Peyer's patch (tissue), 4 donors: Measurements from ENCODE around the gene ELMOD1. TPM values are rescaled to one million over a fixed set of nuclear protein-coding genes. Genes with fewer than 3 reads are reported as not detected.
"Not testable (repeated sequence)": the region's sequence is repeated elsewhere in the genome, so short reads cannot be mapped to it uniquely, and the experiment has no call there.

Source experiments
- DNase-seq, 3 donors: peaks; one replicate each; pipeline ENCODE4 v3.0.0-alpha.2; 2017 to 2019
- H3K27ac ChIP-seq, 4 donors: fragments of 200-600 bp; sonication (generic); one replicate each; pipeline ENCODE4 v1.5.1; 2016 to 2019
- H3K27me3 ChIP-seq, 2 donors: fragments of 200-600 bp; sonication (generic); one replicate each; pipeline ENCODE4 v1.5.1; 2019
- H3K36me3 ChIP-seq, 3 donors: fragments of 200-600 bp; sonication (generic); one replicate each; pipeline ENCODE4 v1.5.1; 2016 to 2019
- H3K4me1 ChIP-seq, 4 donors: fragments of 200-600 bp; sonication (generic); one replicate each; pipeline ENCODE4 v1.5.1; 2016 to 2019
- H3K4me3 ChIP-seq, 4 donors: fragments of 200-600 bp; sonication (generic); 1 replicate in 3 of 4; 2 replicates in 1 of 4; pipeline ENCODE4 v1.5.1; 2016 to 2019; ENCODE audit warnings: mild to moderate bottlenecking in 1 of 4
- H3K9me3 ChIP-seq, 4 donors: fragments of 200-600 bp; sonication (generic); one replicate each; pipeline ENCODE4 v1.5.1; 2016 to 2019; ENCODE audit warnings: mild to moderate bottlenecking in 1 of 4
- POLR2A ChIP-seq, 2 donors: fragments of 450-650 bp; IDR thresholded peaks; one replicate each; pipeline ENCODE4 v1.5.1; 2017; ENCODE audit warnings: antibody characterized with exemption in 2 of 2, mild to moderate bottlenecking in 2 of 2, moderate library complexity in 2 of 2
- total RNA-seq, 4 donors: library from RNA; depleted of rRNA; stranded (reverse); fragments of >200 nt; gene quantifications; one replicate each; pipeline ENCODE4 v1.1.0, GENCODE V29; 2016
- TF ChIP-seq, protein P1 (sequence below), 6 experiments: fragments of 450-650 bp in 4 of 6; fragments of 200-600 bp in 2 of 6; sonication (generic) in 1 of 6; IDR thresholded peaks; one replicate each; pipeline ENCODE4 v1.5.1; 2017 to 2019; ENCODE audit warnings: antibody characterized with exemption in 6 of 6, mild to moderate bottlenecking in 3 of 6, moderate library complexity in 1 of 6

Gene ELMOD1
- total RNA-seq, 4 donors from 2014 or later: not detected

DNA sequence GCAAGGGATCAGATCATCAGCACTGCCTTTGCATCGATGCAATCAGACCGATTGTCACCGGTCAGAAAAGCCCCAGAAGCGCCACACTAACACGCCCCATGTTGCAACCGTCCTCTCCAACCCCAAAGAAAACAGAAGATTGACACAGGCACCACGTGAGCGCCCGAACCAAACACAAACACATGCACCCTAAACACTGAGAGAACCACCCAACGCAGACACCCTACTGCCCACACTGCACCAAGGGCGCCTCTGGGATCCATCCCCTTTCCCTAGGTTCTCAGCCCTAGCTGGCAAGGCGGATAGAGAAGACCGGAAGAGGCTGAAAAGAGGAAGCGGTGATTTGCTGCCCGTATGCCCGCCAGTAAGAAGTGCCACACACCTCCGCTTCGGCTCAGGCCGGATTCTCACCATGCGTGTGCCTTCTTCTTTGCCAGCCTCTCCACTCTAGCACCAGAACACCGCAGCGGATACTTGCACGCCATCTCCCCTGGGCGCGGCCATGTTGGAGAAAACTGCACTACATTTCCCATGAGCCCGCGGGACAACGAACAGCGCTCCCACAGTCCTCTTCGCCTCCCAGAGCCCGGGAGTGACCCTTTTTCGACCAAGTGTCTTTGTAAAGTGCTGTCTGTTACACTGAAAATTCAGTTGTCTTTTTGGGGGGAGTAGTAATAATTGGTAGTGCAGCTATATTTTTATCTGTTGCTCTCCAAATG is 25.6 kb upstream of the ELMOD1 start, which contains the start of gene ALKBH8:
Gene ALKBH8, minus strand, starts transcription at position 517 of the 719 bp plus-strand sequence. CDS start 4,842 bp downstream, outside the sequence.
- H3K36me3 ChIP-seq: no peaks in the 10 kb centered on the region
- H3K9me3 ChIP-seq: no peaks in the 10 kb centered on the region
- peak within 1 kb of the TSS; percentile 69 to 92 (median 82) for H3K4me3 ChIP-seq
- TF ChIP-seq, protein P1, sequence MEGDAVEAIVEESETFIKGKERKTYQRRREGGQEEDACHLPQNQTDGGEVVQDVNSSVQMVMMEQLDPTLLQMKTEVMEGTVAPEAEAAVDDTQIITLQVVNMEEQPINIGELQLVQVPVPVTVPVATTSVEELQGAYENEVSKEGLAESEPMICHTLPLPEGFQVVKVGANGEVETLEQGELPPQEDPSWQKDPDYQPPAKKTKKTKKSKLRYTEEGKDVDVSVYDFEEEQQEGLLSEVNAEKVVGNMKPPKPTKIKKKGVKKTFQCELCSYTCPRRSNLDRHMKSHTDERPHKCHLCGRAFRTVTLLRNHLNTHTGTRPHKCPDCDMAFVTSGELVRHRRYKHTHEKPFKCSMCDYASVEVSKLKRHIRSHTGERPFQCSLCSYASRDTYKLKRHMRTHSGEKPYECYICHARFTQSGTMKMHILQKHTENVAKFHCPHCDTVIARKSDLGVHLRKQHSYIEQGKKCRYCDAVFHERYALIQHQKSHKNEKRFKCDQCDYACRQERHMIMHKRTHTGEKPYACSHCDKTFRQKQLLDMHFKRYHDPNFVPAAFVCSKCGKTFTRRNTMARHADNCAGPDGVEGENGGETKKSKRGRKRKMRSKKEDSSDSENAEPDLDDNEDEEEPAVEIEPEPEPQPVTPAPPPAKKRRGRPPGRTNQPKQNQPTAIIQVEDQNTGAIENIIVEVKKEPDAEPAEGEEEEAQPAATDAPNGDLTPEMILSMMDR (IDR thresholded peaks at IDR 0.05): no peak
- peak in 1 of 2 donors; percentile 10 for TF ChIP-seq POLR2A (IDR thresholded peaks at IDR 0.05)
- no peaks in the 10 kb centered on the region for H3K27me3 ChIP-seq
- peak; percentile 78 to 89 (median 80) for DNase-seq
- H3K4me1 ChIP-seq: peaks cover 0 to 25% (median 2%) of the 10 kb centered on the region in 4 donors
- peak within 1 kb of the TSS; percentile 74 to 79 (median 77) for H3K27ac ChIP-seq

DNA sequence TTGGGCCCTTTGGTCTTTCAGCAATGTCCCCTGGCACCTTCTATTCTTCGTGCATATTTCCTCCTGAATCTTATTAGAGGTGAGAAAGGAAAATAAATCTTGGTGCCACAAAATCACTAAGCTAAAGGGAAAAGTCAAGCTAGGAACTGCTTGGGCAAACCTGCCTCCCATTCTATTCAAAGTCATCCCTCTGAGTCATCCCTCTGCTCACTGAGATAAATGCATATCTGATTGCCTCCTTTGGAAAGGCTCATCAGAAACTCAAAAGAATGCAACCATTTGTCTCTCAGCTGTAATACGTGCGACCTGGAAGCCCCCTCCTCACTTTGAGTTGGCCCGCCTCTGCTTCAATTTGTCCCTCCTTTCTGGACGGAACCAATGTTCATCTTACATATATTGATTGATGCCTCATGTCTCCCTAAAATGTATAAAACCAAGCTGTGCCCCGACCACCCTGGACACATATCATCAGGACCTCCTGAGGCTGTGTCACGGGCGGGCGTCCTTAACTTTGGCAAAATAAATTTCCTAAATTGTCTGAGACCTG is 24.9 kb upstream of the ELMOD1 start:
- Histone ChIP-seq H3K4me1 (peaks cover 0 to 25% (median 2%) of the 10 kb centered on the region in 4 donors), H3K4me3 (peak overlapping the region; percentile 69 to 92 (median 82)), H3K27ac (peak overlapping the region; percentile 74 to 79 (median 77))
- not testable (repeated sequence) for H3K27me3 ChIP-seq, DNase-seq, H3K9me3 ChIP-seq, H3K36me3 ChIP-seq

DNA sequence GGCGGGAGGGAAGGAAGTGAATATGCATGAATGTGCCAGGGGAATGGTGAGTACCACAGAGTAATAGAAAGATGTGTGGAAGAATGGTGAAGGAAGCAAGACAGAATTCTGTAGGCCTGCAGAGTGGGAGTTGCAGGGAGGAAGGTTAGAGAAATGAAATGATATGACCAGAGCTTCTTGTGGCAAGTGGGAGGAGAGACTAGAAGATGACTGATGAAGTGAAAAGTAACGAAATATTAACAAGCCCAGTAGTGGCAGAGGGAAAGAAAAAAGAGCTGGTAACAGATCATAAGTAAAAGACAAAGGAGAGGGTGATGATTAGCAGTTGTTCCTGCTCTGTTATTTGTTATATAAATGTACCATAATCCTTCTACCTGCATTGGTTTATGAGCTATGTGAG is 24.4 kb upstream of the ELMOD1 start:
- no peaks in the 10 kb centered on the region for H3K27me3 ChIP-seq
- DNase-seq: no peak
- TF ChIP-seq POLR2A (IDR thresholded peaks at IDR 0.05): no peak
- TF ChIP-seq, protein P1 (IDR thresholded peaks at IDR 0.05): no peak
- no peaks in the 10 kb centered on the region for H3K9me3 ChIP-seq
- no peaks in the 10 kb centered on the region for H3K36me3 ChIP-seq
- H3K4me3 ChIP-seq: no peak overlapping the region
- peaks cover 0 to 25% (median 2%) of the 10 kb centered on the region in 4 donors for H3K4me1 ChIP-seq
- no peak overlapping the region for H3K27ac ChIP-seq

DNA sequence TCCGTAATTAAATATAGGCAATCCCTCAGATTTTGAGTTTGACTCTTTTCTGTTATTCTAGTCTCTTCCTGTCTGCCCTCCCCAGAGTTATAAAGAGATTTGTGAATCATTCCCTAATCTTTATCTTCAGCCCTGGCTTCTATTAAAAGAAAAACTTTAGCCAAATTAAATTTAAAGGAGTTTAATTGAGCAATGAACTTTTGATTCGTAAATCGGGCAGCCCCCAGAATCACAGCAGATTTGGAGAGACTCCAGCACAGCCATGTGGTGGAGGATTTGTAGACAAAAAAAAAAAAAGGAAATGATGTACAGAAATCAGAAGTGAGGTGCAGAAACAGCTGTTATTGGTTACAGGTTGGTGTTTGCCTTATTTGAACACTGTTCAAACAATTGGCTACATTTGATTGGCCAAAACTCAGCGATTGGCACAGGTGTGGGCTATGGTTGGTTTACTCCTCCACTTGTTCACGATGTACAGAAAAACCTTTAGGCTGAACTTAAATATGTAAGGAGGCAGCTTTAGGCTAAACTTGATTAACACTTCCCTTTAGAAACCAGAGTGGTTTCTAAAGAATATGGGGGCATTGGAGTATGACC is 23.1 kb upstream of the ELMOD1 start:
- Histone ChIP-seq H3K27me3 (no peaks in the 10 kb centered on the region), H3K4me3 (no peak overlapping the region), H3K36me3 (no peaks in the 10 kb centered on the region), H3K4me1 (peaks cover 0 to 22% (median 2%) of the 10 kb centered on the region in 4 donors), H3K9me3 (no peaks in the 10 kb centered on the region), H3K27ac (no peak overlapping the region)
- no peak for DNase-seq
- no peak for TF ChIP-seq POLR2A (IDR thresholded peaks at IDR 0.05)

DNA sequence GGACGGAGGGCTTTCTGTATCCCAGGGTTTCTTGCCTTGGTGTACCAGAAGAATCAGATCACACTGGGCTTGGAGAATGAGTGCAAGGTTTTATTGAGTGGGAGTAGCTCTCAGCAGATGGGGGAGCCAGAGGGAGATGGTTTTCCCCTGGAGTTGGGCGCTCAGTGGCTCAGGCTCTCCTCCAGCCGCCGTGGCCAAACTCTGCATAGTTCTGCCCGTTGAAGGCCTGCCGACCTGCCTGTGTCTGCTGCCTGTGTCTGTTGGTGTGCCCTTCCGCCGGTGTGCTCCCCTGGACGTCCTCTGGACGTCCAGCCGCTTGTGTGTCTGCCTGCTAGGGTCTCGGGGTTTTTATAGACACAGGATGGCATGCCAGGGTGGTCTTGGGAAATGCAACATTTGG is 20.9 kb upstream of the ELMOD1 start:
- H3K9me3 ChIP-seq: no peaks in the 10 kb centered on the region
- H3K36me3 ChIP-seq: no peaks in the 10 kb centered on the region
- H3K27me3 ChIP-seq: no peaks in the 10 kb centered on the region
- peaks cover 0 to 7% (median 0%) of the 10 kb centered on the region in 4 donors for H3K4me1 ChIP-seq
- no peak for TF ChIP-seq POLR2A (IDR thresholded peaks at IDR 0.05)
- TF ChIP-seq, protein P1 (IDR thresholded peaks at IDR 0.05): no peak
- no peak overlapping the region for H3K27ac ChIP-seq
- no peak overlapping the region for H3K4me3 ChIP-seq
- no peak for DNase-seq

DNA sequence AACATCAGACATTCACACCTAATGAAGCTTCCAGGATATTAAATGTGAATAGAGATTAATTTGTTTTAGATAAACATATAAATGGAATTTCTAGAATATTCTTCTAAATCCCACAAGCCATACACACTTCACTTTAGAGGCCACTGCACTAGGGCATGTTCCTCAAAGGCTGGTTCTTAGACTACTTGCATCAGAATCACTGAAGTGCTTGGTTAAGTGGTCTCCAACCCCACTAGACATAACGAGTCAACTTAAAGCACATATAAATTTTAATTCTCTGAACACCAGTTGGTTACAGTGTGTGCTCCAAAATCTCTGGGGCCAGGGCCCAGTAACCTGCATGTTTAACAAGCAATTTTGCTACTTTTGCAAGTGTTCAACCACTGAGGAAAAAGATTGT is 17.5 kb upstream of the ELMOD1 start:
- Histone ChIP-seq H3K9me3 (no peaks in the 10 kb centered on the region), H3K4me3 (no peak overlapping the region), H3K4me1 (no peaks in the 10 kb centered on the region), H3K27me3 (no peaks in the 10 kb centered on the region), H3K27ac (no peak overlapping the region), H3K36me3 (no peaks in the 10 kb centered on the region)
- TF ChIP-seq, protein P1 (IDR thresholded peaks at IDR 0.05): no peak
- no peak for TF ChIP-seq POLR2A (IDR thresholded peaks at IDR 0.05)
- no peak for DNase-seq
